C4-2B (cell line): ENCODE results near the gene TCAIM.

Experiments
- ZFX ChIP-seq: fragments of 450-650 bp; IDR thresholded peaks from 2 replicates; pipeline ENCODE4 v1.6.1; 2017
- TF ChIP-seq, protein P1 (sequence below): fragments of 450-650 bp; conservative IDR thresholded peaks from 2 replicates; pipeline ENCODE4 v1.5.1; 2017; ENCODE audit warnings: mild to moderate bottlenecking

DNA sequence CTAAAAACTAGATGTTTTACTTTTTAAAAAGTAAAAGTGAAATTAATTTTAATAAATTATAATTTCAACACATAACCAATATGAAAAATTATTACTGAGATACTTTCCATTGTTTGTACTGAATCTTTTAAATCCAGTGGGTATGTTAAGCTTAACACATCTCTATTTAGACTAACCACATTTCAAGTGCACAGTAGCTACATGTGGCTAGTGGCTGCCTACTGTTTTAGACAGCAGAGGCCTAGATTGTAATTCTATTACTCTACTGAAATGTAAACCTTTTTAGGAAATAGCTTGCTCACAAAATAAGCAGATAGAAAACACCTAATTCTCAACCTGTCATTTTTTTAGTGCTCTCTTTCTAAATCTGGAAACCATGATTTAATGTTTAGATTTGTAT, 4.9 kb downstream of the TCAIM start:
- TF ChIP-seq, protein P1, sequence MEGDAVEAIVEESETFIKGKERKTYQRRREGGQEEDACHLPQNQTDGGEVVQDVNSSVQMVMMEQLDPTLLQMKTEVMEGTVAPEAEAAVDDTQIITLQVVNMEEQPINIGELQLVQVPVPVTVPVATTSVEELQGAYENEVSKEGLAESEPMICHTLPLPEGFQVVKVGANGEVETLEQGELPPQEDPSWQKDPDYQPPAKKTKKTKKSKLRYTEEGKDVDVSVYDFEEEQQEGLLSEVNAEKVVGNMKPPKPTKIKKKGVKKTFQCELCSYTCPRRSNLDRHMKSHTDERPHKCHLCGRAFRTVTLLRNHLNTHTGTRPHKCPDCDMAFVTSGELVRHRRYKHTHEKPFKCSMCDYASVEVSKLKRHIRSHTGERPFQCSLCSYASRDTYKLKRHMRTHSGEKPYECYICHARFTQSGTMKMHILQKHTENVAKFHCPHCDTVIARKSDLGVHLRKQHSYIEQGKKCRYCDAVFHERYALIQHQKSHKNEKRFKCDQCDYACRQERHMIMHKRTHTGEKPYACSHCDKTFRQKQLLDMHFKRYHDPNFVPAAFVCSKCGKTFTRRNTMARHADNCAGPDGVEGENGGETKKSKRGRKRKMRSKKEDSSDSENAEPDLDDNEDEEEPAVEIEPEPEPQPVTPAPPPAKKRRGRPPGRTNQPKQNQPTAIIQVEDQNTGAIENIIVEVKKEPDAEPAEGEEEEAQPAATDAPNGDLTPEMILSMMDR: no peak
- TF ChIP-seq ZFX: no peak
